Cardiac muscle cell (in vitro differentiated cells and primary cell): ENCODE data around the gene KLK14. TPM values are rescaled to one million over a fixed set of nuclear protein-coding genes. Genes with fewer than 3 reads are reported as not detected.

Experiments
- DNase-seq, 2 donors: peaks; one replicate each; pipeline versions ENCODE4 v3.0.0 to v3.0.0-alpha.2; 2010 to 2017; ENCODE audit warnings: low read depth in 1 of 2, low spot score in 1 of 2
- H3K27ac ChIP-seq: fragments of 200-600 bp; sonication (generic); 2 replicates; pipeline ENCODE4 v1.5.1; 2016
- H3K27me3 ChIP-seq: fragments of 200-600 bp; sonication (generic); 2 replicates; pipeline ENCODE4 v1.6.0; 2016; ENCODE audit warnings: control low read depth
- H3K36me3 ChIP-seq: fragments of 200-600 bp; sonication (generic); 2 replicates; pipeline ENCODE4 v1.5.1; 2016; ENCODE audit warnings: control low read depth
- H3K4me1 ChIP-seq: fragments of 200-600 bp; sonication (generic); 2 replicates; pipeline ENCODE4 v1.8.1; 2017; ENCODE audit warnings: low read depth, mild to moderate bottlenecking, mixed run types
- H3K4me3 ChIP-seq: fragments of 200-600 bp; sonication (generic); 2 replicates; pipeline ENCODE4 v1.5.1; 2016; ENCODE audit warnings: mild to moderate bottlenecking
- H3K9me3 ChIP-seq: fragments of 200-600 bp; sonication (generic); 2 replicates; pipeline ENCODE4 v1.5.1; 2017; ENCODE audit warnings: low read depth, mild to moderate bottlenecking, control low read depth
- polyA plus RNA-seq: library from polyadenylated mRNA; unstranded; fragments of >200 nt; fragmentation: Nextera tagmentation; extraction: Ambion mirVana; gene quantifications from 2 replicates; pipeline ENCODE4 v1.2.1, GENCODE V29; 2016
- total RNA-seq: library from RNA; depleted of rRNA; stranded (reverse); fragments of >200 nt; gene quantifications from 2 replicates; pipeline ENCODE4 v1.2.3, GENCODE V29; 2016
- TF ChIP-seq, protein P1 (sequence below): IDR thresholded peaks from 2 replicates; pipeline ENCODE4 v1.5.1; 2012; ENCODE audit warnings: low read depth, mild to moderate bottlenecking, low read length

KLK14 gene
- total and polyA plus RNA-seq, 2 experiments from 2014 or later, result 0.24 TPM; not detected in 1

DNA sequence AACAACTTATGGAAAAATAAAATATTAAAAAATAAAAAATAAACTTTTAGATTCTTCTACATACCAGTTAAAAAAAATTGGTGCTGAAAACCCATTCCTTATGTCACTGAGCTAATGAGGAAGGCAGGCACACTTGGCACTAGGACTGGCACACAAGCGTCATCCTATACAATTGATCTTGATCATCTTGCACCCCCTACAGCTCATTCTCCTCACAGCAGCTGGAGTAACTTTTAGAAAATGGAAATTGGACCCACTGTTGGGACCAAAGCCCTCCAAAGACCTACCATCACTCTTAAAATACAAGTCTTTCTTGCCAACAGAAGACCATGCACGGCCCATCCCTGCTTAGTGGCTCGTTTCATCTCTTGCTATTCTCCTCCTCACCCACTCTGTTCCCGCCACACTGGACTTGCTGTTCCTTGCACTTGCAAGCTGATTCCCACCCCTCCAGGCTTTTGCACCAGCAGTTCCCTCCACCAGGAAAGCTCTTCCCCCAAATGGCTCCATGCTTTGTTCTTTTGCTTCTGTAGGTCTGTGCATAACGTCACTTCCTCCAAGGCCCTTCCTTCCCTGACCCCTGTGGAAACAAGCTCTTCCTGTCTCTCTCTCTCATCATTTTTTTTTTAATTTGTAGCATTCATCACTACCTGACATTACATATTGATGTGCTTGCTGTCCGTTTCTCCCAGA, 13.9 kb upstream of the KLK14 start:
- no peaks in the 10 kb centered on the region for H3K36me3 ChIP-seq
- no peaks in the 10 kb centered on the region for H3K27me3 ChIP-seq
- TF ChIP-seq, protein P1, sequence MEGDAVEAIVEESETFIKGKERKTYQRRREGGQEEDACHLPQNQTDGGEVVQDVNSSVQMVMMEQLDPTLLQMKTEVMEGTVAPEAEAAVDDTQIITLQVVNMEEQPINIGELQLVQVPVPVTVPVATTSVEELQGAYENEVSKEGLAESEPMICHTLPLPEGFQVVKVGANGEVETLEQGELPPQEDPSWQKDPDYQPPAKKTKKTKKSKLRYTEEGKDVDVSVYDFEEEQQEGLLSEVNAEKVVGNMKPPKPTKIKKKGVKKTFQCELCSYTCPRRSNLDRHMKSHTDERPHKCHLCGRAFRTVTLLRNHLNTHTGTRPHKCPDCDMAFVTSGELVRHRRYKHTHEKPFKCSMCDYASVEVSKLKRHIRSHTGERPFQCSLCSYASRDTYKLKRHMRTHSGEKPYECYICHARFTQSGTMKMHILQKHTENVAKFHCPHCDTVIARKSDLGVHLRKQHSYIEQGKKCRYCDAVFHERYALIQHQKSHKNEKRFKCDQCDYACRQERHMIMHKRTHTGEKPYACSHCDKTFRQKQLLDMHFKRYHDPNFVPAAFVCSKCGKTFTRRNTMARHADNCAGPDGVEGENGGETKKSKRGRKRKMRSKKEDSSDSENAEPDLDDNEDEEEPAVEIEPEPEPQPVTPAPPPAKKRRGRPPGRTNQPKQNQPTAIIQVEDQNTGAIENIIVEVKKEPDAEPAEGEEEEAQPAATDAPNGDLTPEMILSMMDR, result peak; percentile 39
- no peak overlapping the region for H3K27ac ChIP-seq
- no peaks in the 10 kb centered on the region for H3K4me1 ChIP-seq
- DNase-seq, result no peak
- H3K9me3 ChIP-seq, result no peaks in the 10 kb centered on the region
- no peak overlapping the region for H3K4me3 ChIP-seq

DNA sequence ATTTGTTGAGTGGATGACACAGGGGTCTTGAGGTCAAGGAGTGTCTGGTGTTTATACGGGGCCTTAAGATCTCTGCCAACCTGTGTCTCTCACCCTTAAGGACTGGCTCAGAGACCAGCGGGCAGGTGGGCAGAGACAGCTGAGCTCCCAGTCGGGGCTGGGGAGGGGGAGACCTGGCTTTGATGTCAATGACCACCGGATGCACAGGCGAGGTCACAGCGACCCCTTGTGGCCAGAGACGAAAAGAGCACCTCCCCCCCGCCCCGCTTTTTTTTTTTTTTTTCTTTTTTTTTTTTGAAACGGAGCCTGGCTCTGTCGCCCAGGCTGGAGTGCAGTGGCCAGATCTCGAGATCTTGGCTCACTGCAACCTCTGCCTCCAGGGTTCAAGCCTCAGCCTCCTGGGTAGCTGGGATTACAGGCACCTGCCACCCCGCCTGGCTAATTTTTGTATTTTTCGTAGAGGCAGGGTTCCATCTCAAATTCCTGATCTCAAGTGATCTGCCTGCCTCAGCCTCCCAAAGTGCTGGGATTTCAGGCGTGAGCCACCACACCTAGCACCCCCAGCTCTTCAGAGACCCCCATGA, 12.1 kb upstream of the KLK14 start:
- H3K27ac ChIP-seq, result no peak overlapping the region
- no peaks in the 10 kb centered on the region for H3K27me3 ChIP-seq
- H3K9me3 ChIP-seq, result no peaks in the 10 kb centered on the region
- no peaks in the 10 kb centered on the region for H3K36me3 ChIP-seq
- peak; percentile 25 to 68 for DNase-seq
- no peaks in the 10 kb centered on the region for H3K4me1 ChIP-seq
- no peak overlapping the region for H3K4me3 ChIP-seq
- TF ChIP-seq, protein P1, result peak; percentile 67

DNA sequence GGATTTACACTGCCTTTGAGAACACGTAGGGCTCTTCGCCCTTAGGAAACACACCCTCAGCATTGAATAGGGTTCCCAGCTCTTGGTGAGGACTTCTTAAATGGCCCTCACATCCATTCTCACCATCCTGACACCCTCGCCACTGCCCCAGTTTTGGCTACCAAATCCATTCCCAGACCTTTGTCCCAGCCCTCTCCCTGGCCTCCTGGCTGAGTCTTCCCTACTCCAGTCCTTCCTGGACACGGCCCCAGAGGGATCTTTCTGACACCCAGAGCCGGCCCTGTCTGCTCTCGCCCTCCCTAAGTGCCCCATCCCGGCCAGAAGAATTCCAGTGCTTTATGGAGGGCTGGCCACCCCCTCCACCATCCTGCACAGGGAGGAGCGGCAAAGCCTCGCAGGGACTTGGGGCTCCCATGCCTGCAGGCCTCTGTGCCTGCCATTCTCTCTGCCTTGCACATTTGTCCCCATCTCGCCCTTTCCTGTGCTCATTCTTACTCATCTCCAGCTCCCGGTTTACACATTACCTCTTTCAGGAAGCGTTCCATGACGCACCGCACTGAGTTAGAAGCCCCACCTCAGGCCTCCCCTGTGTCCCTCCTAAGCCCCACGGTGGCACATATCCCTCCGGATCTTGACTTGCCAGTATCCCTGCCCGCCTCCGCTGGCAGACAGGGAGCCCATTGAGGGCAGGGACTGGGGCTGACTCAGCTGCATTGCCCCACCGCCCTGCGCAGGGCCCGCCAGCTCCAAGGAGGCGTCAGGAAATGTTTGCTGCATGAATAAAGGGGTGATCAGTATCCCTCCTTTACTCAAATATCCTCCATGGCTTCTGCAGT, 11.0 kb upstream of the KLK14 start:
- TF ChIP-seq, protein P1, result no peak
- no peaks in the 10 kb centered on the region for H3K4me1 ChIP-seq
- DNase-seq, result no peak

DNA sequence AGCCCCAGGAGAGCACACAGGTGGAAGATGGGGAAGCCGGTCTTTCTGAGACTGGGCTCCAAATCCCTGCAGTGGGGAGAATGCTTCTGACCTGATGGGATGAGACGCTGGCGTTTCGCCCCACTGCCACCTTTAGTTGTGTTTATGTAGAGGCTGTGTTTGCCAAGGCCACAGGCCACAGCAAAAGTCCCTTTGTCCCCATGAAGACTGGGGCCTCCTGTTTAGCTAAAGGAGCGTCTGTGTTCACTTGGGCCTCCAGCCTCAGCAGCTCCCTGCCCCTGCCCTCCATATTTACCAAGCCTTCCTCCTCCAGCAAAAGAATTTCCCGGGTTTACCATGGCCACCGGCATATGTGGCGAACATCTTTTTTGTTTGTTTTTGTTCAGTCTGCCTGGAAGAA, 10.4 kb upstream of the KLK14 start:
- no peak for DNase-seq
- Histone ChIP-seq H3K27ac (no peak overlapping the region), H3K9me3 (no peaks in the 10 kb centered on the region), H3K27me3 (no peaks in the 10 kb centered on the region), H3K36me3 (no peaks in the 10 kb centered on the region), H3K4me1 (no peaks in the 10 kb centered on the region), H3K4me3 (no peak overlapping the region)
- TF ChIP-seq, protein P1, result no peak

More for the DNA sequence above, 11.0 kb upstream of the KLK14 start:
- no peaks in the 10 kb centered on the region for H3K9me3 ChIP-seq
- H3K27me3 ChIP-seq, result no peaks in the 10 kb centered on the region
- H3K36me3 ChIP-seq, result no peaks in the 10 kb centered on the region
- no peak overlapping the region for H3K4me3 ChIP-seq
- no peak overlapping the region for H3K27ac ChIP-seq

DNA sequence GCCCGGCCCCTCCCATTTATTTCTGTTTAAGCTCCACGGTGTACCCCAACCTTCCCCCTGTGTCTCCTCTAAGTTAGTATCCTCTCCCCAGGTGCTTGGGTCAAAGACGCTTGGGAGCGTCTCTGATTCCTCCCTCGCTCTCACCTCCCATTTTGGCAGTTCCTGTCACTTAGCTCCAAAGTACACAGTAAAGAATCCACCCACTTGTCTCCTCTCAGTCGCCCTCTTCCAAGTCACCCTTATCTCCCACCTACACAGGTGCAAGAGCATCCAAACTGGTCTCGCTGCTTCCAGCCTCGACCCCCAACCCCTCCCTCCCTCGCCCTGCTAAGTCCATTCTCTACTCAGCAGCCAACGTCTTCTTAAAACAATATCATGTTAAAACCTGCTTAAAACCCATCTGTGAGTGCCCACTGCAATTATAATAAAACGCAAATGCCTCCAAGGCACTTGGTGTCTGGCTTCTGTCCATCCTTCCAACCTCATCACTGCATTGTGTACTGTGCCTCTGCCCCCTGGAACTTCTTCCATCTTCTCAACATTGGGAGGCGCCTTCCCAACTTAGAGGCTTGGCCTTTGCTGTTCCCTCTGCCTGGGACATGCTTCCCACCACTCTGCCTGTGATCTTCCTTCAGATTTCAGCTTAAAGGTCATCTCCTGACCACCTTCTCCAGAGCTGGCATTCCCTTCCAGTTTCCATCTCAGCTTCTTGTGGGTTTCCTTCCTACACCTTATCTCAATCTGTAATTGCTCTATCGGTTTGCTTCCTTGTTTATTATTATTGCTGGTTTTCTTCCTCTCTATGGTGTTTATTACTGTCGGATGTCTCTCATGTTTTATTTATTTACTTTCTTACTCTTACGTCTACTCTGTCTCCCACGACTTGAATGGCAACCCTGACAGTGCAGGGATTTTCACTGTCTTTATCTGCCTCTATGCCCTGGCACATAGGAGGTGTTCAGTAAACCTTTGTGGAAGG, 9.5 kb upstream of the KLK14 start:
- Histone ChIP-seq H3K27me3 (no peaks in the 10 kb centered on the region), H3K27ac (no peak overlapping the region), H3K36me3 (no peaks in the 10 kb centered on the region), H3K4me3 (no peak overlapping the region), H3K4me1 (no peaks in the 10 kb centered on the region), H3K9me3 (no peaks in the 10 kb centered on the region)
- no peak for DNase-seq
- TF ChIP-seq, protein P1, result no peak
